K562 (cell line): ENCODE data around the gene NDFIP2. TPM values are rescaled to one million over a fixed set of nuclear protein-coding genes. Genes with fewer than 3 reads are reported as not detected.
A peak's percentile ranks its signal among the peaks of the same experiment; 100 is the strongest.

ENCODE experiments used
- ATAC-seq: fragments of 200-7000 bp; cut with Tn5 transposase; 3 replicates; pipeline ENCODE4 v1.9.1; 2020; ENCODE audit warnings: moderate library complexity
- BruUV-seq: library from RNA; stranded (reverse); fragments of 400-500 nt; replicated peaks from 2 replicates; lab custom pipeline; 2021; lab: Mats Ljungman, UMichigan
- CTCF ChIA-PET: fragments of 300-600 bp; formaldehyde crosslinking; extraction: SDS; loops from one replicate; lab custom pipeline; 2021; ENCODE audit warnings: low intra/inter-chr PET ratio; lab: Yijun Ruan, JAX
- POLR2A ChIA-PET: fragments of 300-600, 350-650 bp; sonication (Branson Sonifier 250); formaldehyde crosslinking; extraction: SDS; loops from one replicate; lab custom pipeline; 2021; ENCODE audit warnings: antibody characterized with exemption, inconsistent platforms; lab: Yijun Ruan, JAX
- DNase-seq, 4 experiments: peaks; one replicate each; pipeline versions ENCODE4 v3.0.0 to v3.0.0-alpha.2; 2011 to 2018; ENCODE audit warnings: low spot score in 3 of 4, mixed read lengths in 3 of 4; ENCODE audit errors: extremely low read depth in 1 of 4
- FAIRE-seq: peaks from 2 replicates; lab custom pipeline; 2011; peaks lifted over from hg19 to GRCh38; lab: Jason Lieb, UNC
- H2AFZ ChIP-seq: 2 replicates; pipeline ENCODE4 v1.6.0; 2011; ENCODE audit warnings: low read depth, low read length, control low read depth, inconsistent platforms
- H3K27ac ChIP-seq: fragments of 200-600 bp; 3 replicates; pipeline ENCODE4 v1.8.0; 2011; ENCODE audit warnings: low read depth, mild to moderate bottlenecking, control low read depth, inconsistent platforms, low read length, moderate library complexity, mixed read lengths; ENCODE audit errors: extremely low read depth
- H3K27me3 ChIP-seq, 2 experiments: fragments of 300-600 bp in 1 of 2; 2 replicates in 1 of 2; 3 replicates in 1 of 2; pipeline versions ENCODE4 v1.6.0 to v1.8.0; 2011; ENCODE audit warnings: inconsistent platforms in 2 of 2, low read length in 2 of 2, mild to moderate bottlenecking in 1 of 2, mixed read lengths in 1 of 2, moderate library complexity in 1 of 2; ENCODE audit not compliant: control insufficient read depth in 2 of 2, insufficient read depth in 2 of 2
- H3K36me3 ChIP-seq: fragments of 300-600 bp; 3 replicates; pipeline ENCODE4 v1.8.0; 2011; ENCODE audit warnings: mild to moderate bottlenecking, low read length, inconsistent platforms; ENCODE audit not compliant: control insufficient read depth, insufficient read depth
- H3K4me1 ChIP-seq, 2 experiments: fragments of 200-600 bp in 1 of 2; replicated peaks in 1 of 2; 2 replicates in 1 of 2; 3 replicates in 1 of 2; pipeline versions ENCODE4 v1.5.1 to v1.8.0; 2011; ENCODE audit warnings: inconsistent platforms in 2 of 2, low read length in 2 of 2, mild to moderate bottlenecking in 1 of 2, mixed read lengths in 1 of 2, moderate library complexity in 1 of 2; ENCODE audit not compliant: control insufficient read depth in 2 of 2, insufficient read depth in 2 of 2
- H3K4me2 ChIP-seq: 2 replicates; pipeline ENCODE4 v1.6.1; 2011; ENCODE audit warnings: low read length, control low read depth, inconsistent platforms, mixed read lengths; ENCODE audit not compliant: insufficient read depth
- H3K4me3 ChIP-seq: fragments of 200-600 bp; sonication (generic), shearing (Covaris generic); 2 replicates; pipeline ENCODE4 v1.5.1; 2016; ENCODE audit warnings: control low read depth, inconsistent platforms
- H3K79me2 ChIP-seq: fragments of 200-600 bp; 3 replicates; pipeline ENCODE4 v1.8.0; 2011; ENCODE audit warnings: low read length, inconsistent platforms; ENCODE audit not compliant: control insufficient read depth, insufficient read depth
- H3K9ac ChIP-seq, 2 experiments: 2 replicates each; pipeline versions ENCODE4 v1.6.0 to v1.6.1; 2011; ENCODE audit warnings: low read depth in 2 of 2, low read length in 2 of 2, control low read depth in 1 of 2, inconsistent platforms in 1 of 2, mild to moderate bottlenecking in 1 of 2, mixed read lengths in 1 of 2; ENCODE audit not compliant: insufficient read depth in 1 of 2
- H3K9me1 ChIP-seq: one replicate; pipeline ENCODE4 v1.6.0; 2011; ENCODE audit warnings: inconsistent platforms, mild to moderate bottlenecking, low read length, moderate library complexity; ENCODE audit not compliant: control insufficient read depth, insufficient read depth
- H3K9me3 ChIP-seq: replicated peaks from 2 replicates; pipeline ENCODE4 v1.5.1; 2011; ENCODE audit warnings: low read depth, low read length, inconsistent platforms; ENCODE audit not compliant: control insufficient read depth, insufficient read depth
- H4K20me1 ChIP-seq: replicated peaks from 2 replicates; pipeline ENCODE4 v1.6.1; 2011; ENCODE audit warnings: low read length, inconsistent platforms, mixed read lengths; ENCODE audit not compliant: control insufficient read depth, insufficient read depth
- BRF2 ChIP-seq: IDR thresholded peaks from 3 replicates; pipeline ENCODE4 v1.6.1; 2011; ENCODE audit warnings: borderline replicate concordance, mild to moderate bottlenecking; ENCODE audit not compliant: insufficient read length, insufficient read depth
- IRF2 ChIP-seq: sonication (generic); formaldehyde crosslinking; IDR thresholded peaks from 2 replicates; pipeline ENCODE4 v1.8.1; 2022; ENCODE audit warnings: mild to moderate bottlenecking, missing genetic modification reagents
- SMARCA4 ChIP-seq: fragments of 450-650 bp; IDR thresholded peaks from 2 replicates; pipeline ENCODE4 v1.6.1; 2016
- TBP ChIP-seq: optimal IDR thresholded peaks from 2 replicates; pipeline ENCODE3; 2011; ENCODE audit warnings: low read depth, low read length, improper control_type of control experiment
- ZNF121 ChIP-seq: sonication (generic); formaldehyde crosslinking; conservative IDR thresholded peaks from 2 replicates; pipeline ENCODE4 v1.8.0; 2022; ENCODE audit warnings: missing genetic modification reagents
- ZNF316 ChIP-seq: fragments of 450-650 bp; IDR thresholded peaks from 2 replicates; pipeline ENCODE4 v1.6.1; 2016
- ZNF740 ChIP-seq, 3 experiments: fragments of 200-800 bp in 1 of 3; sonication (Bioruptor generic) in 1 of 3; sonication (generic) in 1 of 3; formaldehyde crosslinking in 1 of 3; IDR thresholded peaks; 2 replicates each; pipeline versions ENCODE4 v1.6.1 to v1.8.0; 2016 to 2022; ENCODE audit warnings: mild to moderate bottlenecking in 2 of 3, missing compliant biosample characterization in 2 of 3, missing genetic modification characterization in 2 of 3, missing genetic modification reagents in 1 of 3
- WGBS: fragments of 100-300 bp; shearing (Covaris generic); methylation state at CpG from one replicate; pipeline ENCODE4 v1.1.6; 2016; ENCODE audit warnings: low coverage, mixed read lengths; ENCODE audit not compliant: insufficient coverage; ENCODE audit errors: missing lambda C conversion rate; 5-methylcytosine and 5-hydroxymethylcytosine counted together
- in situ Hi-C: fragments of 300-500 bp; cut with MboI; formaldehyde crosslinking; loops from 4 replicates; pipeline ENCODE4 v1.15.0; 2018; ENCODE audit warnings: inconsistent platforms, mixed read lengths
- intact Hi-C: fragments of 100-400 bp; cut with micrococcal nuclease; formaldehyde crosslinking; loops from 2 replicates; pipeline ENCODE4 v1.14.2; 2022
- polyA plus RNA-seq, 8 experiments: library from polyadenylated mRNA; depleted of rRNA in 4 of 8; stranded (reverse) in 5 of 8; unstranded in 3 of 8; fragments of >200 nt; fragmentation: Nextera tagmentation in 2 of 8; fragmentation: Illumina TruSeq in 1 of 8; extraction: Ambion mirVana in 2 of 8; extraction: Trizol in 1 of 8; gene quantifications; 2 replicates each; pipeline versions ENCODE4 v1.2.1 to v1.2.3, GENCODE V29; 2011 to 2014; ENCODE audit warnings: inconsistent platforms in 1 of 8, missing spikeins in 1 of 8
- total RNA-seq, 7 experiments: library from RNA; depleted of rRNA in 6 of 7; stranded (reverse); fragments of >200 nt in 6 of 7; fragmentation: Illumina TruSeq in 2 of 7; extraction: Trizol in 2 of 7; gene quantifications; 2 replicates each; pipeline versions ENCODE4 v1.2.1 to v1.2.3, GENCODE V29; 2011 to 2021; ENCODE audit warnings: low replicate concordance in 1 of 7

NDFIP2 gene
- total and polyA plus RNA-seq, 9 of the 15 experiments (the other 6 are each of a cell fraction or from before 2014, with no cell fraction given) = 13.4 to 54.4 (median 27.8) TPM

- TF ChIP-seq IRF2 (no peak), BRF2 (no peak), ZNF740 (CRISPR knock-in tag; IDR thresholded peaks at IDR 0.05) (no peak), ZNF740 (tag; IDR thresholded peaks at IDR 0.05) (no peak)
These were observed 49.3 kb downstream of the NDFIP2 start (continued) for GRCh38 chr13:79530270-79530669.

- H3K4me1 ChIP-seq = no peaks in the 10 kb centered on the region
- no peak overlapping the region for H3K9ac ChIP-seq
- FAIRE-seq (no peak), ATAC-seq (no peak), DNase-seq (no peak)
- H3K79me2 ChIP-seq = no peaks in the 10 kb centered on the region
- no peak overlapping the region for H3K27ac ChIP-seq
- H3K9me3 ChIP-seq = no peaks in the 10 kb centered on the region
- H3K27me3 ChIP-seq = no peaks in the 10 kb centered on the region
- ChIA-PET CTCF (no interaction called here), POLR2A (no interaction called here)
- H4K20me1 ChIP-seq = no peaks in the 10 kb centered on the region
- 0 out of 3 replicates have a peak, but pooled peaks cover 2% of the 10 kb centered on the region for H3K36me3 ChIP-seq
- no peak overlapping the region for H3K4me3 ChIP-seq
- 85% methylated on average over 7 of the region's 7 CpGs for WGBS
- BruUV-seq = no TSS peak
- in situ Hi-C loops = no loop called here
- TF ChIP-seq TBP = no peak
- TF ChIP-seq ZNF121 = no peak
- no peak for TF ChIP-seq SMARCA4
- peak; percentile 30; the same call in 1 of the 2 replicates for TF ChIP-seq ZNF316
- intact Hi-C loops = no loop called here
- H3K9me1 ChIP-seq = no peaks in the 10 kb centered on the region
- no peak overlapping the region for H2AFZ ChIP-seq
- H3K4me2 ChIP-seq = no peak overlapping the region
These were observed 50.7 kb downstream of the NDFIP2 start for GRCh38 chr13:79531542-79532254.
